M059J (cell line): Measurements from ENCODE around the gene PRR19. TPM values are rescaled to one million over a fixed set of nuclear protein-coding genes. Genes with fewer than 3 reads are reported as not detected.

Experiments used
- DNase-seq: peaks from one replicate; pipeline ENCODE4 v3.0.0-alpha.2; 2012; ENCODE audit warnings: low read depth
- total RNA-seq: library from RNA; depleted of rRNA; stranded (reverse); fragments of >200 nt; shearing (Covaris generic); gene quantifications from 2 replicates; pipeline ENCODE4 v1.2.3, GENCODE V29; 2014

The PRR19 gene
- total RNA-seq, 1 experiment from 2014 or later, result 2.1 TPM

DNA sequence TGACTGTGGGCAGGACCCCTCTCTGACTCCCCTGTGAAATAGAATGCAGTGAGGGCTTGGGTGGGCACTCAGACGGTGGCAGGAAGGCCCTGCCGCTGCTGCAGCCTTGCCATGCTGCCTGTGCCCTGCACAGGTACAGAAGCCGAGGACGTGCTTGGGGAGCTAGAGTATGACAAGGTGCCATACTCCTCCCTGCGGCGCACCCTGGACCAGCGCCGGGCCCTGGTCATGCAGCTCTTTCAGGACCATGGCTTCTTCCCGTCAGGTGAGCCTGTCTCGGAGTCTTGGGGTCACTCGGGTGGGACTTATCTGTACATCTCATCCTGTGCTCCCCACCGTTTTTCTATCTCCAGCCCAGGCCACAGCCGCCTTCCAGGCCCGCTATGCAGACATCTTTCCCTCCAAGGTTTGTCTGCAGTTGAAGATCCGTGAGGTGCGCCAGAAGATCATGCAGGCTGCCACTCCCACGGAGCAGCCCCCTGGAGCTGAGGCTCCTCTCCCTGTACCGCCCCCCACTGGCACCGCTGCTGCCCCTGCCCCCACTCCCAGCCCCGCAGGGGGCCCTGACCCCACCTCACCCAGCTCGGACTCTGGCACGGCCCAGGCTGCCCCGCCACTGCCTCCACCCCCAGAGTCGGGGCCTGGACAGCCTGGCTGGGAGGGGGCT, 7.3 kb upstream of the PRR19 start:
- no peak for DNase-seq

DNA sequence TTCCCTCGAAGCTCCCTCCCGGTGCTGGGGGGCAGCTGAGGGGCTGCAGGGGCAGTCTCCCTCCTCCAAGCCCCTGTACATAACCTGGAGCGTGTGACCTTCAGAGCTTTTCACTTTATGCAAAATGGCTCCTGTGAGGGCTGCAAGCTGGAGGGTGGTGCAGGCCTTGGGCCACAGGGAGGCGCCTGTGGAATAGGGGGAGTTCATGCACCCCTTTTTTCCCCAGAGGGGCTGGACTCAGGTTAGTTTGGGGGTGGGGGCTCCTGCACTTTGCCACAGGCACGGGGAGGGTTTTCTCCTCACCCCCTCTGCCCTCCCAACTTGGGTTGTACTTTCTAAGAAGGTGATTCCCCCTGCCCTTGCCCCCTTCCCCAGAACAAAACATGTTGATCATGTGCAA, 6.6 kb upstream of the PRR19 start:
- no peak for DNase-seq

DNA sequence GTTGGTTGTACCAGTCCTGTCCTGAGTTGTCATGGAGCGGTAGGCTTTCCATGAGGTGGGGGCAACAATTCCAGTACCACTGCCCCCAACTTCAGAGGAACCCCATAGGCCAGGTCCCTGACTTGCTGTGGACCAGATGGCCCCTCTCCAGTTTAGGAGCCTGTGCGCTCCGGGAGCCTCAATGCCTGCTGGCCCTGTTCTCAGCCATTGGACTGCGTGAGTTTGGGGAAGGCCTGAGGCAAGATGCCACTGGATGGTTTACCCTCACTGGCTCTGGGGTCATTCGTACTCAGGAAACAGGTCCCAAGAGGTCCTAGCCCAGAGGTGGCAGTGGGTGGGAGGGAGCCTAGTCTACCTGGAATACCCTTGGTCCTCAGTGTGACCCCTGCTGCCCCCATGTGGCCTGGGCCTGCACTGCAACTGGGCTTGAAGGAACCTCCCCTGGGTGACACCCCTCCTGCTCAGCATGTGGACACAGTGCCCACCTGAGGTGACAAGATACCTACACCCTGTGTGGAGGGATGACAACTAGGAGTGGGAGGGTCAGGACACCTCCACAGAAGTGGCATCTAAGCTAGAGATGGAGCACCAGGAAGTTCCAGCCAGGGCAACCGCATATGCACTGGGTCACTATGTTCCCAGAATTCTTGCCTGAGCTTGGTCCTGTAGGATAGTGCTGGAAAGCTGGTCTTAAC, 6.0 kb upstream of the PRR19 start:
- peak; percentile 63 for DNase-seq

DNA sequence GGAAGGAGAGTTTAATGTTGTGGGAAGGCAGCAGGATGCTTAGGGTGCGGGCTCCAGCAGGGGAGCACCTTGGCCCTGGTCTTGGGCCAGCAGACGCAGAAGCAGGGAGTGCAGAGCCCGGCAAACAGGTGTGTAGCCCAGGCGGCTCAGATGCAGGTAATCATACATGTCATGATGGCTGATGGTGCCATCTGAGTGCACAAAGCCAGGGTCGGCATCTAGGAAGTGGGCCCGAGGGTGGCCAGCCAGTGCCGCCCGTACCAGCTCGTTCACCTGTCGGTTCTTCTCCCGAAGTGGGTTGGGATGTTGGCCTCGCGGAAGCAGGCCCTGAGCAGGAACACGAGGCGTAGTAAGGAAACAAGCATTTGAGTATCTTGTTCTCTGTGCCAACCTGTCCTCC, 4.9 kb upstream of the PRR19 start:
- no peak for DNase-seq

DNA sequence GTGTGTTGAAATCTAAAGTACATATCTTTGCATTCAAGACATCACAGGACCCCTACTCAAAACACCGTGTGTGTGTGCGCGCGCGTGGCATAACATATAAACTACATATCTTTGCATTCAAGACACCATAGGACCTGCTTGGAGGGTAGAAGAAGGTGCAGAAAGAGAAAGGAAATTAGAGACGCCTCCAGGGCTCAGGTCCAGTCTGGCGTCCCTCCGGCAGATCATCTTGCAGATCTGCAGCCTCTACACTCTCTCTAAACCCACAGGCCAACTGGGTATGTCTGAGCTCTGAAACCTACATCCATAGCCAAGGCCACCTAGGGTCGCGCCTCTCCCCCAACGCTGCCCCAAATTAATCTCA, 1.2 kb downstream of the PRR19 start:
- DNase-seq, result no peak

DNA sequence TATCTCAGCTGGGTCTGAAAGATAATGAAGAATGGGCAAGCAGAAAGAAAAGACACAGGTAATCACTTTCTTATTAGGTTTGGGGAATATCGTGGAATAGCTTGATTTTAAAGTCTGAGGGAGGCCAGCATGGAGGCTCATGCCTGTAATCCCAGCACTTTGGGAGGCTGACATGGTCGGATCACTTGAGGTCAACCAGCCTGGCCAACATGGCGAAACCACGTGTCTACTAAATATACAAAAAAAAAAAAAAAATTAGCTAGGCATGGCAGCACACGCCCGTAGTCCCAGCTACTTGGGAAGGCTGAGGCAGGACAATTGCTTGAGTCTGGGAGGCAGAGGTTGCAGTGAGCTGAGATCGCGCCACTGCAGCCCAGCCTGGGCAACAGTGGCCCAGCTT, 1.9 kb downstream of the PRR19 start:
- no peak for DNase-seq

DNA sequence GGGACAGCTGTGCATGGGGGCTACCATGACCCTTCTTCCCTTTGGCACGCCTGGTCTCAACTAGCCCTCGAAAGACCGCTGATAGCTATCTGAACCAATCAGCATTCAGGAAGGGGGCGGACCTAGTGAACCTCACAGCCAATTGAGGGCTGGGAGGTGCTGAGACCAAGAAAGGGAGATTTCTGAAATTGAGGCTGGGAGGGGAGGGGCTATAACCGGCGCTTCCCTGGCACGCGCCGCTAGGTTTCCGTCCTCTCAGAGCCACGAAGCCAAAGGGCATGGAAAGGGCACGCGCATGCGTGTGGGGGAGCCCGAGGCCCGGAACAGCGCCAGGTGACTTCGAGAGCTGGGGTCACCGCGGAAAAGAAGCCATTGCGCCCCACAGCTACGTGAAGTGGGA, 4.7 kb downstream of the PRR19 start:
- DNase-seq, result no peak

DNA sequence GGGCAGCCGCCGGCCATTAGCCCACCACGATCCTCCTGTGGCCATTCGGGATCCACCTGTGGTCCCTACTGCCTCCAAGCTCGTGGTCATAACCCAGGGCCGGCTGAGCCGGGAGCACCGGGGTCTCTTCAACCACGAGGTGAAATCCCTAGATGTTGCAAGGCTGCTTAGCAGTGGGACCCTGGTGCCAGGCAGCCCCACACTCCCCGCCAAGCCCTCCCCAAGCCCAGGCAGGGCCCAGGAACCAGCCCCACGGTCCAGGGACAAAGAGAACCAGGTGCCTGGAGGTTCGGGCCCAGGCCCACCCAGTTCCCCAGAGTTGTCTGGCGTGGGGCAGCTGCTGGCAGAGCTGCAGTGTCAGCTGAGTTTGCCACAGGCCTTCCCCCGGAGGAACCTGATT, 7.8 kb downstream of the PRR19 start:
- no peak for DNase-seq

DNA sequence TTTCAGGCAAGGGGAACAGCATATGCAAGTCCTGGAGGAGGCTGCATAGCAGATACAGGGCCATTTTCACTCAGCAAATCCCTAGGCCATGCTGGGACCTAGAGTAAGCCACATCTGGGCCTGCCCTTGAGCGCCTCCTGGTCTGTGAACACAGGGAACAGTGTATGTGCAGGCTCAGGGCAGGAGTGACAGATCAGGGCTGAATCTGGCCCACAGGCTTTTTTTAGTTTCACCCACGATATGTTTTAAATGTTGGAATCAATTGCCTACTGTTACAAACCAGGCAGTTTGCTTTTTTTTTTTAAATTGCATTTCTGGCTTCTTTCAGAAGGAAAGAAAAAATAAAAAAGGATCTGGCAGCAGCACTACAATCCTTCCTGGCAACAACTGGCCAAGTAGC, 9.7 kb downstream of the PRR19 start:
- no peak for DNase-seq

DNA sequence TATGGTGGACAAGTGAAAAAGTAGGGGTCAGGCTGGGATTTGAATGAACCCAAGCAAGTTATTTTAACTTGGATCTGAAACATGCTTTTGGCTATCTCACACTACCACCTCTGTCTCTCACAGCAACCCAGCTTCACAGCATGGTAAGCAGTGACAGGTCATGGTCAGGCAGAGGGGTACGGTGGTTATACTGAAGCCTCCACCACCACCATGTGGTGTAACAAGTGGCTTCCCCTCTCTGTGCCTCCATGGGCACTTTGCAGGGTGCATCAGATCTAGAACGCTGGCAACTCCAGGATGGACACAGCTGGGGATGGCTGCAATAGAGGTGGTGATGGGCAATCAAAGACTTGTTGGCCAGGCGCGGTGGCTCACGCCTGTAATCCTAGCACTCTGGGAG, 10.4 kb downstream of the PRR19 start:
- DNase-seq, result no peak

DNA sequence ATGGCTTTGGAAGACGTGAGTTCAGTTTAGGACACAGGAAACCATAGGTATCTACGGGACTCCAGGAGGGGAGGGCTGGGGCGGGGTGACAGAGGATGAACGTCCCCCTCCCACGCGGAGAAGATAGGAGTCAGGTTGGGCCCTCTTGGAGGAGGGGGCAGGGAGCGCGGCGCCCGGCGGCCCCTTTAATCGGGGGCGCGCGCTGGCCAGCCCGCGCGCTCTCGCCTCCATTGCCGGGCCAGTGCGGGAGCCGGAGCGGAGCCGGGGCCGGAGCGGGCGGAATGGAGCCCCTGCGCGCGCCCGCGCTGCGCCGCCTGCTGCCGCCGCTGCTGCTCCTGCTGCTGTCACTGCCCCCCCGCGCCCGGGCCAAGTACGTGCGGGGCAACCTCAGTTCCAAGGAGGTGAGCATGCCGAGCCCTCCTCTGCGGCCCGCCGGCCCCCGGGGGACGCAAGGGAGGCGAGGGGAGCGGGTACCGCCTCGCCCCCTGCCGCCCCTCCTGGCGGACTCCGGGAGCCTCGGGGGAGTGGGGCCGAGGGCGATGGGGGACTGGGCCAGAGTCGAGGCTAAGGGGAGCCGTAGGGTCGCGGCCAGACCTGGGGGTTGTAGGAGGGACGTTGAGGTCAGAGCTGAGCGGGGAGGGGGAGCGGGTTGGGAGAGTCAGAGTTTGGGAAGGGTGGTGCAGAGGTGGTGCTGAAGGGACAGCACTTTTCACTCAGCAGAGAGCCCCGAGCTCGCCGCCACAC, 11.3 kb downstream of the PRR19 start, which contains the start of gene TMEM145:
TSS of gene TMEM145 (plus strand) at position 214 of the 744 bp plus-strand sequence. CDS start at position 282, 68 bp downstream.
- peak; percentile 48 for DNase-seq

DNA sequence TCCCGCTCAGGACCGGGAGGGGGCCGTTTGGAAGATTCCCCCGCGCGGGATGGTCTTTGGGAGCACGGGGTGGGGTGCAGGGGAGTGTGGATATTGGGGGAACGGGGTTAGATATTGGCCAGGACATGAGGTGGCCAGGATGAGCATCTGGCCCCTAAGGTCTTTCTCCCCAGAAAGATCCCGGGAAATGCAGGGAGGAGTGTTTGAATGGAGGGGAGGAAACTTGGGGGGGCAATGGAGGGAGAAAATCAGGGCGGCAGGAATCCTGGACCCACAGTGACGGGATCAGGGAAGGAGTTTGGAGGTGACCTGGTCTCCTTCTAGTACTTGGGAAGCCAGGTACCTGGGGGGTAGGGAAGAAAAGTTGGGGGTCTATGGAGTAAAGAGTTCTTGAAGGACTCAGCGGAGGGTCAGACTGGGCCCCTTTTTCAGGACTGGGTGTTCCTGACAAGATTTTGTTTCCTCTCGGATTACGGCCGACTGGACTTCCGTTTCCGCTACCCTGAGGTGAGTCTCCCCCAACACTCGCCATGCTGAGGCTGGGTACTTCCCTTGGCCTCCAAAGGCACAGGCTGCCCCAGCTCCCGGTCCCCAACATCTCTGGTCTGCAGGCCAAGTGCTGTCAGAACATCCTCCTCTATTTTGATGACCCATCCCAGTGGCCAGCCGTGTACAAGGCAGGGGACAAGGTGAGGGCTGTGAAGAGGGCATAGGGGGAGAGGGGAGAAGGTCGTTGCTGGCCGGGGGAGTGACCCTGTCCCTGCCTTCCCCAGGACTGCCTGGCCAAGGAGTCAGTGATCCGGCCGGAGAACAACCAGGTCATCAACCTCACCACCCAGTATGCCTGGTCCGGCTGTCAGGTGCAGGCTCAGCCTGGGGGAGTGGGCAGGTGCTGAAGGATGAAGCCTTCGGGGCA, 12.2 kb downstream of the PRR19 start:
- DNase-seq, result no peak

DNA sequence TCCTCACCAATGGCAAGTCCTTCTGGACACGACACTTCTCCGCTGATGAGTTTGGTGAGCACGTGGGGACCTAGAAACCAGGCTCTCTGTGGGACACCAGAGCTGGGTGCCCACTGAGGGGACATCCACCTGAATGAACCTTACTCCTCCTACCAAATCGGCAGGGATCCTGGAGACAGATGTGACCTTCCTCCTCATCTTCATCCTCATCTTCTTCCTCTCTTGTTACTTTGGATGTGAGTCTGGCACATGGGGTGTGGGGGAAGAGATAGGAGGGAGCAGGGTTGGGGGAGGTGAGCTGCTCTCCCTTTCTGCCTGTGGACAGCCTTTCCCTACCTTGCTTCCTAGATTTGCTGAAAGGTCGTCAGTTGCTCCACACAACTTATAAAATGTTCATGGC, 13.1 kb downstream of the PRR19 start:
- no peak for DNase-seq

DNA sequence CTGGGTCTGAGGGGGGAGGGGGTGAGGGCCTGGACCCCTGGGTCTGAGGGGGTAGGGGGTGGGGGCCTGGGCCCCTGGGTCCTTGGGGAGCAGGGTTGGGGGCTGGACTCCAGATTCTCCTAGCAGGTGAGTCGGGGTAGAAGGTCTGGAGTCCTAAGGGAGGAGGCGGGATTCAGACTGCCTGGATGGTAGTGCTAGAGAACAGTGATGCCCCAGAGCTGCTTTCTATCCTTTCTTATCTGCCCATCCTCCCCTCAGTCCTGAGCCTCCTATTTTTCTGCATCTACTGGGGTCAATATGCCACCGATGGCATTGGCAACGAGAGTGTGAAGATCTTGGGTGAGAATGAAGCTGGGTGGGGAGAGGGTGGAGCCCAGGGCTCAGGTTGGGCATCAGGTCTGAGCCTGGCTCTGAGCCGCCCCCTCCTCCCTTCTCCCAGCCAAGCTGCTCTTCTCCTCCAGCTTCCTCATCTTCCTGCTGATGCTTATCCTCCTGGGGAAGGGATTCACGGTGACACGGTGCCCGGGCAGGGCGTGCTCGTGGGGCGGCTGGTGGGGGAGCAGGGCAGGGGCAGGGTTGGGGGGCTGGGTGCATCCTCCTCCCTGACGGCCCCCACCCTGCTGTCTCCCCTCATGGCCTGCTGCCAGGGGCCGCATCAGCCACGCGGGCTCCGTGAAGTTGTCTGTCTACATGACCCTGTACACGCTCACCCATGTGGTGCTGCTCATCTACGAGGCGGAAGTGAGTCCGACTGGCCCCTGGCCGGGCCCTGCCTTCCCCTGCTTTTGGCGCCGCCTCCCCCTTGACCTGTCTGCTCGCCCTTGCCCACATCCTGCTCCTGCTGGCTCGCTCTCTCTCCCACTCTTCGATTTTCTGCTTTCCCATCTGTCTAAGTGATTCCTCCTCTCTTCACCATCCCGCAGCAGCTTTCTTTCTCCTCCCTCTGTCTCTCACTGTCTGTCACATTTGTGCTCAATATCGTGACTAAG, 14.6 kb downstream of the PRR19 start:
- peak; percentile 28 for DNase-seq

DNA sequence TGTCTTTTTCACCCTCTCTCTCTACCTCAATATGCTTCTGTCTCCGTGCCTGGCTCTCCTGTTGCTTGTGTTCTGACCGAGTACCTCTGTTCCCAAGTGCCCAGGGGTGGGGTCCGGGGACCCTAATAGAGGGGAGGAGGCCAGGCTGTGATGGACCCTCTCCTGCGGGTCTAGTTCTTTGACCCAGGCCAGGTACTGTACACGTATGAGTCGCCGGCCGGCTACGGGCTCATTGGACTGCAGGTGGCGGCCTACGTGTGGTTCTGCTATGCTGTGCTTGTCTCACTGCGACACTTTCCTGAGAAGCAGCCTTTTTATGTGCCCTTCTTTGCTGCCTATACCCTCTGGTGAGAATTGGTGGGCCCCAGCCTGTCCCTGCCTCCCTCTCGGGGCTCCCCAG, 15.6 kb downstream of the PRR19 start:
- DNase-seq, result no peak

DNA sequence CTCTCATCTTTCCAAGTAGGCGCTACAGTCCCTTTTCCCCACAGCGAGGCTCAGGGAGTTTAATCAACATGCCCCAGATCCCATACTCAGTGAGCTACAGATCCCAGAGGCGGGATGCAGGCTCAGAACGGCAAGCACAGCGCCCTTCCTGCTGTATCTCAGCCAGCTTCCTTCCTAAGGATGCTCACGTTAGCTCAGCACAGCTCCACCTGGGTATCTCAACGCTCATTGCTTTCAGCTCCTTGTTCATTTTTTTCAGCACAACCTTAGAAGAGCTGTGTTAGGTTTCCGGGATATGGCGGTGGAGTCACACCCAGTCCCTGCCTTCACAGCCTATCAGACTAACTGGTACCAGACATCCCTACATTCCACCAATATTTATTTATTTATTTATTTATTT, 20.4 kb downstream of the PRR19 start:
- DNase-seq, result no peak

DNA sequence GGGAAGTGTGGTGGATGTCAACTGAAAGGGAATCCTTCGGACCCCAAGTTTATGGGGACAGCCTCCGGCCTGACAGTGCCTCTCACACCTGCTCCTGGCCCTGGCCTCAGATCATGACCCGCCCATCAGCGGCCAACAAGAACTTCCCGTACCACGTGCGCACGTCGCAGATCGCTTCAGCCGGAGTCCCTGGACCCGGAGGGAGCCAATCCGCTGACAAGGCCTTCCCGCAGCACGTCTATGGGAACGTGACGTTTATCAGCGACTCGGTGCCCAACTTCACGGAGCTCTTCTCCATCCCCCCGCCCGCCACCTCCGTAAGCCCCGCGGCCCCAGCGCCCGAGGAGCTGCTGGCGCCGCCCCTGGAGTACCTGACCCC, 21.5 kb downstream of the PRR19 start:
- DNase-seq, result no peak

DNA sequence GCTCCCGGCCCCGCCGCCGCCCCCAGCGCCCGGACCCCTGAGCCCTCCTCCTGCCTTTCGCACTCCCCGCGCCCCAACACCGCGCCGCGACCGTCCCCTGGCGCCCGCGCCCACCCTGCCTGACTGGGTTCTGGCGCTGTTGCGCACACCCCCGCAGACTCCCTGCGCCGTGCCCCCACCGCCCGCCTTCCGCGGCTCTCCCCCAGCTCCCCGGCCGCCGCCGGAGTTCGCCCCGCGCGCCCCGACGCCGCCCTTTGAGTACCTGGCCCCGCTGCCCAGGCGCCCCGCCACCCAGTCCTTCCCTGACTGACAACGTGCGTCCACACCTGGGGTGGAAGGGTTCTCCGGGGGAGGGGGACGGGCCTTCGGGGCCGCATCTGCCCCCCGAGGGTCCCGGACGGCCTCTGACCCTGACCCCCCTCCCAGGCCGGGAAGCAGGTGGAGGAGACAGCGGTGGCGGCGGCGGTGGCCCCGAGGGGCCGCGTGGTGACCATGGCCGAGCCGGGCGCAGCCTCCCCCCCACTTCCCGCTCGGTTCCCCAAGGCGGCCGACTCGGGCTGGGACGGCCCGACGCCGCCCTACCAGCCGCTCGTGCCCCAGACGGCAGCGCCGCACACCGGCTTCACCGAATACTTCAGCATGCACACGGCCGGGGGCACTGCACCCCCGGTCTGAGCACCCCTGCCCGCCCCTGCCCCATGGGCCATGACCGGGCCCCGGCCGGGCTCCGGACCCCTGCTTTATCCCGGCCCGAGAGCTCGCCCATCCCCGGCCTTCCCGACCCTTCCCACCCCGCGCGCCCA, 22.1 kb downstream of the PRR19 start:
- DNase-seq, result no peak

DNA sequence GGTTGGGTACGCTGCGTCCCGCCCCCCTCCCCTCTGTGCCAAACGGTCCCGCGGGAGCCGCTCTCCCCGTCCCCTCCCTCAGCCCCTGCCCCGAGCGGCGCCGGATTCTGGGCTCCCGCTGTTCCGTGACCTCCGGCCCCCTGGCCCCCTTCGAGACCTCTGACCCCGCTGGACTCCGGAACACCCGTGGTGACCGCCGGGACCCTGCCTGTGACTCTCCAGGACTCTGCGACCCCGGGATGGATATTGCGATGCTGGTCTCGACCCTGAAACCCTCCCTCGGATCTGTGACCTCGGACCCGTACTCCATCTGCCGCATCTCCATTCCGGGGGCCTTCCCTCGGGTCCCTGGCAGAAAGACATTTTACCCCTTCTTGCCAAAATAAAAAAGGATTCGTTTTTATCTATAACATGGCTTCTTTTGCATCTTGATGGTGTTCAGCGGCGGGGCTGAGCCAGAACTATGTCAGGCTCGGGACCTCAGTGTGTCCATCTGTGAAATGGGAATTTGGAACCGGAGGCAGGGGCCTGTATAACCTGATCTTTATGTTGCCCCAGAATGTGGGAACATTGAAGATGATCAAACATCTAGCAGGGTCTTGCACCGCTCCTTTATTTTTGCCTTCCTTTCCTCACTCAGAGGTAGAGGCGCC, 22.8 kb downstream of the PRR19 start:
- DNase-seq, result no peak
